22Rv1 (cell line): ENCODE data around the gene PALLD.

Experiments
- H3K27ac ChIP-seq: fragments of 450-650 bp; 2 replicates; pipeline ENCODE4 v1.5.1; 2017
- ZFX ChIP-seq: fragments of 450-650 bp; IDR thresholded peaks from 2 replicates; pipeline ENCODE4 v1.6.1; 2017; ENCODE audit warnings: antibody characterized with exemption, borderline replicate concordance
- TF ChIP-seq, protein P1 (sequence below): fragments of 450-650 bp; IDR thresholded peaks from 2 replicates; pipeline ENCODE4 v1.5.1; 2017; ENCODE audit warnings: mild to moderate bottlenecking

PALLD gene

GRCh38 chr4:168955674-168956073, 458.8 kb downstream of the PALLD start:
- TF ChIP-seq, protein P1, sequence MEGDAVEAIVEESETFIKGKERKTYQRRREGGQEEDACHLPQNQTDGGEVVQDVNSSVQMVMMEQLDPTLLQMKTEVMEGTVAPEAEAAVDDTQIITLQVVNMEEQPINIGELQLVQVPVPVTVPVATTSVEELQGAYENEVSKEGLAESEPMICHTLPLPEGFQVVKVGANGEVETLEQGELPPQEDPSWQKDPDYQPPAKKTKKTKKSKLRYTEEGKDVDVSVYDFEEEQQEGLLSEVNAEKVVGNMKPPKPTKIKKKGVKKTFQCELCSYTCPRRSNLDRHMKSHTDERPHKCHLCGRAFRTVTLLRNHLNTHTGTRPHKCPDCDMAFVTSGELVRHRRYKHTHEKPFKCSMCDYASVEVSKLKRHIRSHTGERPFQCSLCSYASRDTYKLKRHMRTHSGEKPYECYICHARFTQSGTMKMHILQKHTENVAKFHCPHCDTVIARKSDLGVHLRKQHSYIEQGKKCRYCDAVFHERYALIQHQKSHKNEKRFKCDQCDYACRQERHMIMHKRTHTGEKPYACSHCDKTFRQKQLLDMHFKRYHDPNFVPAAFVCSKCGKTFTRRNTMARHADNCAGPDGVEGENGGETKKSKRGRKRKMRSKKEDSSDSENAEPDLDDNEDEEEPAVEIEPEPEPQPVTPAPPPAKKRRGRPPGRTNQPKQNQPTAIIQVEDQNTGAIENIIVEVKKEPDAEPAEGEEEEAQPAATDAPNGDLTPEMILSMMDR, result no peak
- TF ChIP-seq ZFX, result no peak
- no peak overlapping the region for H3K27ac ChIP-seq

DNA sequence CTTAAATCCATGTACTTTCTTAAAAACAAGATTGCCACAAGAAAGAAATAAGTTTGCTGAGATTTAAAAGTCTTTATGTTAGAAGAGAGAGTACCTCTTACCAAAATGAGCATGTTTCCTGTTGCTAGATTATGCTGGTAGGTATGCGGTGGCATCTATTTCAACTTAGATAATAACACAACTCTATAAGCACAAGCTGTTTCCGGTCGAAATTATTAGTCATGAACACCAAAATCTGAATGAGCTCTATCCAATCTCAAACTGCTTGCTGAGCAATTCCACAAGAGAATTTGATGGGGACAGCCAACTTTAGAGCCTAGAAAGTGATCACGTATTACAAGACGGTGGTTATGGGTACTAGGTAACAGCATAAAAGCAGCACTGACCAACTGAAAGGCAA, 463.9 kb downstream of the PALLD start:
- H3K27ac ChIP-seq, result no peak overlapping the region
- no peak for TF ChIP-seq ZFX
- TF ChIP-seq, protein P1, result no peak

DNA sequence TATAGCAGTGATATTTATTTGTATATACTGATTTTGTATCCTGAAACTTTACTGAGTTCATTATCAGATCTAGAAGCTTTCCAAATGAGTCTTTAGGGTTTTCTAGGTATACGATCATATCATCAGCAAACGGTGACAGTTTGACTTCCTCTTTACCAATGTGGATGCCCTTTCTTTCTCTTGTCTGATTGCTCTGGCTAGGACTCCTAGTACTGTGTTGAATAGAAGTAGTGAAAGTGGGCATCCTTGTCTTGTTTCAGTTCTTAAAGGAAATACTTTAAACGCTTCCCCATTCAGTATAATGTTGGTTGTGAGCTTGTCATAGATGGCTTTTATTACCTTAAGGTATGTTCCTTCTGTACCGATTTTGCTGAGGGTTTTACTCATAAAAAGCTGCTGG, 475.7 kb downstream of the PALLD start:
- TF ChIP-seq, protein P1, result no peak
- TF ChIP-seq ZFX, result no peak
- H3K27ac ChIP-seq, result no peak overlapping the region
